A549 (cell line): ENCODE measurements around the gene TMEM97. TPM values are rescaled to one million over a fixed set of nuclear protein-coding genes. Genes with fewer than 3 reads are reported as not detected.

ENCODE experiments used
- ATAC-seq, 2 experiments: fragments of 200-7000 bp in 1 of 2; fragments of >200 bp in 1 of 2; cut with Nextera tagmentation in 1 of 2; cut with Tn5 transposase in 1 of 2; 3 replicates each; pipeline versions ENCODE4 v1.8.0 to v1.9.1; 2018 to 2020; ENCODE audit warnings: mild to moderate bottlenecking in 1 of 2, moderate library complexity in 1 of 2
- CTCF ChIA-PET: fragments of 300-600 bp; sonication (Branson Sonifier 250); formaldehyde crosslinking; extraction: SDS; loops from one replicate; lab custom pipeline; 2021; ENCODE audit warnings: antibody characterized with exemption, inconsistent platforms; lab: Yijun Ruan, JAX
- POLR2A ChIA-PET: fragments of 350-600 bp; formaldehyde crosslinking; extraction: SDS; loops from one replicate; lab custom pipeline; 2021; ENCODE audit warnings: antibody characterized with exemption, inconsistent platforms; lab: Yijun Ruan, JAX
- DNase-seq, 2 experiments: peaks; one replicate each; pipeline versions ENCODE4 v3.0.0 to v3.0.0-alpha.2; 2011 to 2016; ENCODE audit warnings: low read depth in 1 of 2, low spot score in 1 of 2
- FAIRE-seq: peaks from 2 replicates; lab custom pipeline; 2011; peaks lifted over from hg19 to GRCh38; lab: Jason Lieb, UNC
- H3K27ac ChIP-seq, 2 experiments: fragments of >200 bp; sonication (Bioruptor Twin); formaldehyde crosslinking; 3 replicates each; pipeline ENCODE4 v1.5.1; 2016 to 2017
- H3K4me1 ChIP-seq: fragments of >200 bp; sonication (Bioruptor Twin); formaldehyde crosslinking; 3 replicates; pipeline ENCODE4 v1.6.1; 2016
- H3K4me2 ChIP-seq: fragments of >200 bp; sonication (Bioruptor Twin); formaldehyde crosslinking; 3 replicates; pipeline ENCODE4 v1.6.1; 2016
- H3K4me3 ChIP-seq: fragments of >200 bp; sonication (Bioruptor Twin); formaldehyde crosslinking; 3 replicates; pipeline ENCODE4 v1.5.1; 2016
- H3K9me3 ChIP-seq: fragments of >200 bp; sonication (Bioruptor Twin); formaldehyde crosslinking; 3 replicates; pipeline ENCODE4 v1.6.1; 2016
- CBX8 ChIP-seq: fragments of 200-600 bp; sonication (generic); IDR thresholded peaks from 2 replicates; pipeline ENCODE4 v1.6.1; 2016
- CEBPB ChIP-seq, 2 experiments: fragments of >200 bp in 1 of 2; sonication (Bioruptor Twin) in 1 of 2; formaldehyde crosslinking in 1 of 2; IDR thresholded peaks; 2 replicates each; pipeline ENCODE4 v1.6.1; 2012 to 2016
- CHD4 ChIP-seq: fragments of 200-600 bp; sonication (generic); IDR thresholded peaks from 2 replicates; pipeline ENCODE4 v1.6.1; 2016; ENCODE audit warnings: antibody characterized with exemption, mild to moderate bottlenecking, borderline replicate concordance
- EHF ChIP-seq: fragments of 250-450 bp; sonication (Bioruptor Pico); IDR thresholded peaks from 2 replicates; pipeline ENCODE4 v1.5.0; 2020; ENCODE audit warnings: mild to moderate bottlenecking
- EHMT2 ChIP-seq: fragments of 200-600 bp; sonication (generic); IDR thresholded peaks from 2 replicates; pipeline ENCODE4 v1.6.1; 2016; ENCODE audit warnings: antibody characterized with exemption, low read depth, mild to moderate bottlenecking, moderate library complexity
- EP300 ChIP-seq, 2 experiments: fragments of >200 bp; sonication (Bioruptor Twin); formaldehyde crosslinking; IDR thresholded peaks; 2 replicates in 1 of 2; 3 replicates in 1 of 2; pipeline ENCODE4 v1.6.1; 2016 to 2017
- ESRRA ChIP-seq: fragments of 150-350 bp; IDR thresholded peaks from 2 replicates; pipeline ENCODE4 v1.6.1; 2014; ENCODE audit warnings: mild to moderate bottlenecking, low read length, borderline replicate concordance
- FOSB ChIP-seq: fragments of 250-450 bp; sonication (Bioruptor Pico); IDR thresholded peaks from 2 replicates; pipeline ENCODE4 v1.5.0; 2020; ENCODE audit warnings: mild to moderate bottlenecking, moderate library complexity
- FOXS1 ChIP-seq: fragments of 250-450 bp; sonication (Bioruptor Pico); IDR thresholded peaks from 2 replicates; pipeline ENCODE4 v1.5.0; 2020; ENCODE audit warnings: mild to moderate bottlenecking, moderate library complexity
- GATA3 ChIP-seq: IDR thresholded peaks from 2 replicates; pipeline ENCODE4 v1.6.1; 2012; ENCODE audit warnings: borderline replicate concordance
- HDAC2 ChIP-seq: fragments of 200-600 bp; sonication (generic); IDR thresholded peaks from 2 replicates; pipeline ENCODE4 v1.6.1; 2016
- HOXA7 ChIP-seq: fragments of 250-450 bp; sonication (Bioruptor Pico); IDR thresholded peaks from 2 replicates; pipeline ENCODE4 v1.5.0; 2020; ENCODE audit warnings: mild to moderate bottlenecking, moderate library complexity
- HOXB13 ChIP-seq: fragments of 250-450 bp; sonication (Bioruptor Pico); IDR thresholded peaks from 2 replicates; pipeline ENCODE4 v1.5.0; 2020; ENCODE audit warnings: low read depth, mild to moderate bottlenecking, moderate library complexity
- JUNB ChIP-seq: fragments of >200 bp; sonication (Bioruptor Twin); formaldehyde crosslinking; IDR thresholded peaks from 2 replicates; pipeline ENCODE4 v1.6.1; 2016
- KDM1A ChIP-seq: fragments of 200-600 bp; sonication (generic); IDR thresholded peaks from 2 replicates; pipeline ENCODE4 v1.6.1; 2016; ENCODE audit warnings: low read depth, mild to moderate bottlenecking
- MAFK ChIP-seq: fragments of 450-650 bp; IDR thresholded peaks from 2 replicates; pipeline ENCODE4 v1.6.1; 2014; ENCODE audit not compliant: partially characterized antibody
- MAZ ChIP-seq: fragments of 150-350 bp; IDR thresholded peaks from 2 replicates; pipeline ENCODE4 v1.6.1; 2014; ENCODE audit warnings: antibody characterized with exemption, low read depth, low read length, borderline replicate concordance
- NR3C1 ChIP-seq: fragments of >200 bp; sonication (Bioruptor Twin); formaldehyde crosslinking; IDR thresholded peaks from 3 replicates; pipeline ENCODE4 v1.6.1; 2017
- PHF8 ChIP-seq: fragments of 200-600 bp; sonication (generic); IDR thresholded peaks from 2 replicates; pipeline ENCODE4 v1.6.1; 2016; ENCODE audit warnings: low read depth, mild to moderate bottlenecking, antibody characterized with exemption, moderate library complexity, borderline replicate concordance
- POLR2A ChIP-seq: IDR thresholded peaks from 2 replicates; pipeline ENCODE4 v1.6.1; 2012; ENCODE audit warnings: mild to moderate bottlenecking, low read length
- POLR2AphosphoS2 ChIP-seq: conservative IDR thresholded peaks from 2 replicates; pipeline ENCODE4 v1.6.1; 2012; ENCODE audit warnings: low read length, improper control_type of control experiment, inconsistent platforms
- RAD21 ChIP-seq, 2 experiments: fragments of >200 bp in 1 of 2; sonication (Bioruptor Twin) in 1 of 2; formaldehyde crosslinking in 1 of 2; IDR thresholded peaks in 1 of 2; conservative IDR thresholded peaks in 1 of 2; 2 replicates in 1 of 2; 3 replicates in 1 of 2; pipeline ENCODE4 v1.6.1; 2012 to 2018; ENCODE audit warnings: inconsistent platforms in 1 of 2
- RARB ChIP-seq: fragments of 250-450 bp; sonication (Bioruptor Pico); IDR thresholded peaks from 2 replicates; pipeline ENCODE4 v1.8.0; 2021; ENCODE audit warnings: mild to moderate bottlenecking, moderate library complexity
- RCOR1 ChIP-seq: fragments of 150-350 bp; IDR thresholded peaks from 2 replicates; pipeline ENCODE4 v1.6.1; 2014; ENCODE audit warnings: antibody characterized with exemption, low read length, low read depth
- SREBF2 ChIP-seq: fragments of 450-650 bp; IDR thresholded peaks from 2 replicates; pipeline ENCODE4 v1.6.1; 2014; ENCODE audit warnings: mild to moderate bottlenecking, moderate library complexity
- TFCP2L1 ChIP-seq: fragments of 250-450 bp; sonication (Bioruptor Pico); IDR thresholded peaks from 2 replicates; pipeline ENCODE4 v1.5.0; 2021; ENCODE audit warnings: mild to moderate bottlenecking
- TP53 ChIP-seq: fragments of 250-450 bp; sonication (Bioruptor Pico); IDR thresholded peaks from 2 replicates; pipeline ENCODE4 v1.5.0; 2021; ENCODE audit warnings: mild to moderate bottlenecking, moderate library complexity
- ZC3H11A ChIP-seq: fragments of 450-650 bp; IDR thresholded peaks from 2 replicates; pipeline ENCODE4 v1.6.1; 2014; ENCODE audit warnings: antibody characterized with exemption, mild to moderate bottlenecking
- ZFP36 ChIP-seq: fragments of 450-650 bp; IDR thresholded peaks from 2 replicates; pipeline ENCODE4 v1.6.1; 2014; ENCODE audit warnings: borderline replicate concordance; ENCODE audit not compliant: partially characterized antibody
- ZSCAN20 ChIP-seq: fragments of 250-450 bp; sonication (Bioruptor Pico); IDR thresholded peaks from 2 replicates; pipeline ENCODE4 v1.8.0; 2022; ENCODE audit warnings: mild to moderate bottlenecking, moderate library complexity
- WGBS: methylation state at CpG from one replicate; pipeline ENCODE4 v1.1.6; 2017; ENCODE audit errors: missing lambda C conversion rate; 5-methylcytosine and 5-hydroxymethylcytosine counted together
- polyA plus RNA-seq, 4 experiments: library from polyadenylated mRNA; depleted of rRNA in 3 of 4; stranded (reverse); fragments of >200 nt; fragmentation: RNase III in 1 of 4; extraction: RNeasy Plus Mini Kit Qiagen cat#74134 plus additional on column Dnase treatment in 1 of 4; gene quantifications; 2 replicates in 3 of 4; 3 replicates in 1 of 4; pipeline ENCODE4 v1.2.3, GENCODE V29; 2011 to 2017
- TF ChIP-seq, protein P1 (sequence below): IDR thresholded peaks from 2 replicates; pipeline ENCODE4 v1.6.1; 2012
- TF ChIP-seq, protein P2 (sequence below): fragments of >200 bp; sonication (Bioruptor Twin); formaldehyde crosslinking; IDR thresholded peaks from 3 replicates; pipeline ENCODE4 v1.6.1; 2016
- TF ChIP-seq, protein P3 (sequence below): fragments of 450-650 bp; IDR thresholded peaks from 2 replicates; pipeline ENCODE4 v1.6.1; 2014; ENCODE audit warnings: antibody characterized with exemption
- TF ChIP-seq, protein P4 (sequence below): fragments of 250-450 bp; sonication (Bioruptor Pico); IDR thresholded peaks from 2 replicates; pipeline ENCODE4 v1.5.0; 2021; ENCODE audit warnings: mild to moderate bottlenecking, moderate library complexity, borderline replicate concordance
- TF ChIP-seq, protein P5 (sequence below): IDR thresholded peaks from 2 replicates; pipeline ENCODE4 v1.6.1; 2012; ENCODE audit warnings: low read depth, borderline replicate concordance
- TF ChIP-seq, protein P6 (sequence below): fragments of >200 bp; sonication (Bioruptor Twin); formaldehyde crosslinking; IDR thresholded peaks from 2 replicates; pipeline ENCODE4 v1.6.1; 2016
- TF ChIP-seq, protein P7 (sequence below): fragments of 250-450 bp; sonication (Bioruptor Pico); IDR thresholded peaks from 2 replicates; pipeline ENCODE4 v1.5.0; 2020; ENCODE audit warnings: low read depth, mild to moderate bottlenecking, moderate library complexity

The TMEM97 gene
- polyA plus RNA-seq, 2 of the 4 experiments (the other 2 are of a cell fraction): 75.6 to 90.9 TPM

DNA sequence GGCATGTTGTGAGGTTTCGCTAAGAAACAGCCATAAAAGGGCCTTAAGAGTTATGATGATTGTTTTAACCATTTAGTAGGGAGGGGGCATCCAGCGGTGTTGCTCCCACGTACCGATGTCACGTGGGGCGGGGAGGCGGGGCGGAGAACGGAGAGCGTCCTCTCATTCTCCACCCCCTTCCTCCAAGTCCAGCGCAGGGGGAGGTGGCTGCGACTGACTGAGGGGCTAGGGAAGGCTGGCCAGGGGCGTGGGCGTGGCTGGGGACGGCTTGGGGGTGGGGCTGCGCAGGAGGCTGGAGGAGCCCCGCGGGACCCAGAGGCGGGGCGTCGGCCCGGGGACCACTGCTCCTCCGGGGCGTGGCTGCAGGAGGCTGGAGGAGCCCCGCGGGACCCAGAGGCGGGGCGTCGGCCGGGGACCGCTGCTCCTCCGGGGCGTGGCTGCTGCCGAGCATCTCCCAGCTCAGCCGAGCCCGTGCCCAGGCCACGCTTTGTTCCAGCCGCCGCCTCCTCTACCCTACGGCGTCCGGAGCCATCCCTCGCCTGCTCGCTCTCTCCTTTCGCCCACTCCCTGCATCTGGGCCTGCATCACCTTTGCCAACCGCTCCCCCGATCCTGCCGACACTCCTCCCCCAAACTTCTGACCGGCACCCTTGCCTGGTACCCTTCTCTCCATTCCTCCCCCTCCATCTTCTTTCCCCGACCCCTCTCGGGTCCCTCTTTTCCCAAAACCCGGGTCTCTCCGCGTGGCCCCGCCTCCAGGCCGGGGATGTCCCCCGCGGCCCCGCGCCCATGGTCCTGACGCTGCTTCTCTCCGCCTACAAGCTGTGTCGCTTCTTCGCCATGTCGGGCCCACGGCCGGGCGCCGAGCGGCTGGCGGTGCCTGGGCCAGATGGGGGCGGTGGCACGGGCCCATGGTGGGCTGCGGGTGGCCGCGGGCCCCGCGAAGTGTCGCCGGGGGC, 52.5 kb downstream of the TMEM97 start, which contains the start of gene SARM1:
Gene SARM1 (plus strand): TSS at position 450 of the 958 bp plus-strand sequence. CDS start 339 bp downstream, at position 789.
- peak within 1 kb of the TSS; percentile 83 to 87 for H3K27ac ChIP-seq
- ChIA-PET POLR2A (interaction anchor here (1.0 to 3.0 kb wide), 3 partner anchors 9 to 36 kb away, joined by 3 to 43 read pairs (median 3); partner anchors contain the start of genes POLDIP2 and TNFAIP1), CTCF (interaction anchor here (0.7 to 3.2 kb wide), 5 partner anchors 8 to 161 kb away, joined by 3 to 12 read pairs (median 3); no protein-coding TSS in a partner anchor)
- no peaks in the 10 kb centered on the region for H3K9me3 ChIP-seq
- ATAC-seq (peak; percentile 71 to 90), DNase-seq (peak; percentile 94 to 95), FAIRE-seq (no peak)
- peak within 1 kb of the TSS; percentile 57 for H3K4me3 ChIP-seq
- 5% methylated on average over 37 of the region's 80 CpGs for WGBS
- H3K4me2 ChIP-seq: peak within 1 kb of the TSS; percentile 81
- H3K4me1 ChIP-seq: peaks cover 30% of the 10 kb centered on the region
- TF ChIP-seq TP53 (no peak), NR3C1 (no peak), ZFP36 (no peak), FOXS1 (CRISPR knock-in tag) (no peak), ZSCAN20 (CRISPR knock-in tag) (no peak), JUNB (no peak), MAZ (0 out of 2 replicates have a peak, but pooled peaks have one; percentile 26), SREBF2 (no peak), CBX8 (no peak), MAFK (no peak), RCOR1 (no peak), EHF (CRISPR knock-in tag) (no peak), POLR2AphosphoS2 (no peak), GATA3 (no peak), EHMT2 (no peak), EP300 (IDR thresholded peaks at IDR 0.05) (no peak), POLR2A (peak; percentile 38), PHF8 (0 out of 2 replicates have a peak, but pooled peaks have one; percentile 2), HDAC2 (no peak), FOSB (CRISPR knock-in tag) (no peak), CEBPB (IDR thresholded peaks at IDR 0.05) (no peak), RAD21 (conservative IDR thresholded peaks at IDR 0.05 in 1 of 2, IDR thresholded peaks at IDR 0.05 in 1 of 2) (no peak), RARB (CRISPR knock-in tag) (no peak), HOXA7 (CRISPR knock-in tag) (no peak), KDM1A (no peak), ZC3H11A (no peak), CHD4 (no peak), TFCP2L1 (CRISPR knock-in tag) (no peak), ESRRA (no peak), HOXB13 (CRISPR knock-in tag) (no peak)
- TF ChIP-seq, protein P1, sequence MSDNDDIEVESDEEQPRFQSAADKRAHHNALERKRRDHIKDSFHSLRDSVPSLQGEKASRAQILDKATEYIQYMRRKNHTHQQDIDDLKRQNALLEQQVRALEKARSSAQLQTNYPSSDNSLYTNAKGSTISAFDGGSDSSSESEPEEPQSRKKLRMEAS: peak; percentile 65
- TF ChIP-seq, protein P2, sequence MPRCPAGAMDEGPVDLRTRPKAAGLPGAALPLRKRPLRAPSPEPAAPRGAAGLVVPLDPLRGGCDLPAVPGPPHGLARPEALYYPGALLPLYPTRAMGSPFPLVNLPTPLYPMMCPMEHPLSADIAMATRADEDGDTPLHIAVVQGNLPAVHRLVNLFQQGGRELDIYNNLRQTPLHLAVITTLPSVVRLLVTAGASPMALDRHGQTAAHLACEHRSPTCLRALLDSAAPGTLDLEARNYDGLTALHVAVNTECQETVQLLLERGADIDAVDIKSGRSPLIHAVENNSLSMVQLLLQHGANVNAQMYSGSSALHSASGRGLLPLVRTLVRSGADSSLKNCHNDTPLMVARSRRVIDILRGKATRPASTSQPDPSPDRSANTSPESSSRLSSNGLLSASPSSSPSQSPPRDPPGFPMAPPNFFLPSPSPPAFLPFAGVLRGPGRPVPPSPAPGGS: no peak; the same call in 2 of the 3 replicates
- TF ChIP-seq, protein P3, sequence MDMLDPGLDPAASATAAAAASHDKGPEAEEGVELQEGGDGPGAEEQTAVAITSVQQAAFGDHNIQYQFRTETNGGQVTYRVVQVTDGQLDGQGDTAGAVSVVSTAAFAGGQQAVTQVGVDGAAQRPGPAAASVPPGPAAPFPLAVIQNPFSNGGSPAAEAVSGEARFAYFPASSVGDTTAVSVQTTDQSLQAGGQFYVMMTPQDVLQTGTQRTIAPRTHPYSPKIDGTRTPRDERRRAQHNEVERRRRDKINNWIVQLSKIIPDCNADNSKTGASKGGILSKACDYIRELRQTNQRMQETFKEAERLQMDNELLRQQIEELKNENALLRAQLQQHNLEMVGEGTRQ: peak; percentile 94
- TF ChIP-seq, protein P4, sequence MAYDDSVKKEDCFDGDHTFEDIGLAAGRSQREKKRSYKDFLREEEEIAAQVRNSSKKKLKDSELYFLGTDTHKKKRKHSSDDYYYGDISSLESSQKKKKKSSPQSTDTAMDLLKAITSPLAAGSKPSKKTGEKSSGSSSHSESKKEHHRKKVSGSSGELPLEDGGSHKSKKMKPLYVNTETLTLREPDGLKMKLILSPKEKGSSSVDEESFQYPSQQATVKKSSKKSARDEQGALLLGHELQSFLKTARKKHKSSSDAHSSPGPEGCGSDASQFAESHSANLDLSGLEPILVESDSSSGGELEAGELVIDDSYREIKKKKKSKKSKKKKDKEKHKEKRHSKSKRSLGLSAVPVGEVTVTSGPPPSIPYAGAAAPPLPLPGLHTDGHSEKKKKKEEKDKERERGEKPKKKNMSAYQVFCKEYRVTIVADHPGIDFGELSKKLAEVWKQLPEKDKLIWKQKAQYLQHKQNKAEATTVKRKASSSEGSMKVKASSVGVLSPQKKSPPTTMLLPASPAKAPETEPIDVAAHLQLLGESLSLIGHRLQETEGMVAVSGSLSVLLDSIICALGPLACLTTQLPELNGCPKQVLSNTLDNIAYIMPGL (CRISPR knock-in tag): no peak
- TF ChIP-seq, protein P5, sequence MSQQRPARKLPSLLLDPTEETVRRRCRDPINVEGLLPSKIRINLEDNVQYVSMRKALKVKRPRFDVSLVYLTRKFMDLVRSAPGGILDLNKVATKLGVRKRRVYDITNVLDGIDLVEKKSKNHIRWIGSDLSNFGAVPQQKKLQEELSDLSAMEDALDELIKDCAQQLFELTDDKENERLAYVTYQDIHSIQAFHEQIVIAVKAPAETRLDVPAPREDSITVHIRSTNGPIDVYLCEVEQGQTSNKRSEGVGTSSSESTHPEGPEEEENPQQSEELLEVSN: no peak
- TF ChIP-seq, protein P6, sequence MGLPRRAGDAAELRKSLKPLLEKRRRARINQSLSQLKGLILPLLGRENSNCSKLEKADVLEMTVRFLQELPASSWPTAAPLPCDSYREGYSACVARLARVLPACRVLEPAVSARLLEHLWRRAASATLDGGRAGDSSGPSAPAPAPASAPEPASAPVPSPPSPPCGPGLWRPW: no peak
- TF ChIP-seq, protein P7, sequence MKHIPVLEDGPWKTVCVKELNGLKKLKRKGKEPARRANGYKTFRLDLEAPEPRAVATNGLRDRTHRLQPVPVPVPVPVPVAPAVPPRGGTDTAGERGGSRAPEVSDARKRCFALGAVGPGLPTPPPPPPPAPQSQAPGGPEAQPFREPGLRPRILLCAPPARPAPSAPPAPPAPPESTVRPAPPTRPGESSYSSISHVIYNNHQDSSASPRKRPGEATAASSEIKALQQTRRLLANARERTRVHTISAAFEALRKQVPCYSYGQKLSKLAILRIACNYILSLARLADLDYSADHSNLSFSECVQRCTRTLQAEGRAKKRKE (CRISPR knock-in tag): no peak
